ENCODE results near the gene REEP1.
A peak's percentile ranks its signal among the peaks of the same experiment; 100 is the strongest.

Gene REEP1

DNA sequence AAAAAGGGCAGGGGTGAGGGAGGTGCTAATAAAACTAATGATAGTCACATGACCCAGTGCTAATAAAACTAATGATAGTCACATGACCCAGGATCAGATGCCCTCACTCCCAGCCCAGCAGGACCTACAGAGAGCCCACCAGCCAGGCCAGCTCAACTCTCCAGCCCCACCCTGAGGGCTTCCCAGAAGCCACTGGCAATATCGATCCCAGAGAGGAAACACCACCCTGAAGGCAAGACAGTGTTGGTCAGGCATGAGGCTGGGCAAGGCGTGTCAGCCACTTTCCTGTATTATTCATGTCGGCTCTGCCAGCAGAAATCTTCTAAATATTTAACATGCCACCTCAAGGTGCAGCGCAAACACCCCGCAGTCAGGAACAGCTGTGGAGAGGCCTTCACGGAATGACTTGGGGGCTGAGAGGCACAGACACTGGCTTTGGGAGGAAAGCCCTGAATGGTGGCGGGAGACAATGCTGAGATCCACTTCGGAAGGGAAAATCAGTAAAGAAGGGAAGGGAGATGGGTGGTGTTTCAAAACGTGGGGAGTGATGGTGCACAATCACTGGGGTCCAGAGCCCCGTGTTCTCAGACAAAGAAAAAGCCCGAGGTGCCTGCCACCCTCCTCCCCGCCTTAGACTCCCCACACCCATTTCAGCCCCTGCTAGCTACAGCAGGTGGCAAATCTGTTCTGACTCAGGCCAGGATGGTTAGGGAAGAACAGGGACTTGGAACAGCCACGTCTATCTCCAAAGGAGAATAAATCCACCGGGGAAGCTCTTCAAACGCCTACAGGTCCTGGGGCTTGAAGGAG lies 1.4 kb downstream of the REEP1 start:
- no peaks in the 10 kb centered on the region for H3K9me3 ChIP-seq (ENCODE audit: severe bottlenecking)
- TF ChIP-seq, protein P1, sequence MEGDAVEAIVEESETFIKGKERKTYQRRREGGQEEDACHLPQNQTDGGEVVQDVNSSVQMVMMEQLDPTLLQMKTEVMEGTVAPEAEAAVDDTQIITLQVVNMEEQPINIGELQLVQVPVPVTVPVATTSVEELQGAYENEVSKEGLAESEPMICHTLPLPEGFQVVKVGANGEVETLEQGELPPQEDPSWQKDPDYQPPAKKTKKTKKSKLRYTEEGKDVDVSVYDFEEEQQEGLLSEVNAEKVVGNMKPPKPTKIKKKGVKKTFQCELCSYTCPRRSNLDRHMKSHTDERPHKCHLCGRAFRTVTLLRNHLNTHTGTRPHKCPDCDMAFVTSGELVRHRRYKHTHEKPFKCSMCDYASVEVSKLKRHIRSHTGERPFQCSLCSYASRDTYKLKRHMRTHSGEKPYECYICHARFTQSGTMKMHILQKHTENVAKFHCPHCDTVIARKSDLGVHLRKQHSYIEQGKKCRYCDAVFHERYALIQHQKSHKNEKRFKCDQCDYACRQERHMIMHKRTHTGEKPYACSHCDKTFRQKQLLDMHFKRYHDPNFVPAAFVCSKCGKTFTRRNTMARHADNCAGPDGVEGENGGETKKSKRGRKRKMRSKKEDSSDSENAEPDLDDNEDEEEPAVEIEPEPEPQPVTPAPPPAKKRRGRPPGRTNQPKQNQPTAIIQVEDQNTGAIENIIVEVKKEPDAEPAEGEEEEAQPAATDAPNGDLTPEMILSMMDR (IDR thresholded peaks at IDR 0.05; ENCODE audit: low read depth, low read length), result 0 out of 2 replicates have a peak, but pooled peaks have one; percentile 20
- H3K4me3 ChIP-seq (ENCODE audit: low read depth, low read length), result peak overlapping the region; percentile 76
- no peaks in the 10 kb centered on the region for H3K36me3 ChIP-seq
- no peak overlapping the region for H3K27ac ChIP-seq
- no peaks in the 10 kb centered on the region for H3K27me3 ChIP-seq (ENCODE audit: insufficient read depth, low read depth, severe bottlenecking)
- DNase-seq, result peak; percentile 17

DNA sequence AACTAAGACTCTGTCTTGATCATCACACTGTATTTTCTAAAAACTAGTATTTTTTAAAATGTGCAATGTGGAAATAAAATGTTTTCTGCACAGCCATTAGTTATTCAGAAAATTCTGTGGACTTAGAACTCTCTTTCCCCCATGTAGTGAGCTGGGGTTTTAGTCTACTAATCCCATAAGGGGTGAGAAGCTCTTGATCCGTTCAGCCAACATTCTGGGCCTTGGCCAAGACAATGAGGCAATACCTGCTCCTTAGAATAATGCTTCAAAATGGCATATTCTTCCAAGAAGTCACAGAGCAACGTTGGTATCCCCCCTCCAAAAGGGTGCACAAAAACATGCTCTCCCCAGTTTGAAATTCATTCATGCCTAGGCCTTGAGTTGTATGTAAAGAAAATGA lies 4.0 kb downstream of the REEP1 start:
- H3K4me3 ChIP-seq (ENCODE audit: low read depth, low read length), result no peak overlapping the region
- peaks cover 2% of the 10 kb centered on the region; the same call in 1 of the 2 replicates for H3K36me3 ChIP-seq
- H3K9me3 ChIP-seq (ENCODE audit: severe bottlenecking), result peaks cover 6% of the 10 kb centered on the region
- H3K27me3 ChIP-seq (ENCODE audit: insufficient read depth, low read depth, severe bottlenecking), result no peaks in the 10 kb centered on the region
- TF ChIP-seq, protein P1 (IDR thresholded peaks at IDR 0.05; ENCODE audit: low read depth, low read length), result no peak
- DNase-seq, result peak; percentile 40
- H3K27ac ChIP-seq, result no peak overlapping the region

DNA sequence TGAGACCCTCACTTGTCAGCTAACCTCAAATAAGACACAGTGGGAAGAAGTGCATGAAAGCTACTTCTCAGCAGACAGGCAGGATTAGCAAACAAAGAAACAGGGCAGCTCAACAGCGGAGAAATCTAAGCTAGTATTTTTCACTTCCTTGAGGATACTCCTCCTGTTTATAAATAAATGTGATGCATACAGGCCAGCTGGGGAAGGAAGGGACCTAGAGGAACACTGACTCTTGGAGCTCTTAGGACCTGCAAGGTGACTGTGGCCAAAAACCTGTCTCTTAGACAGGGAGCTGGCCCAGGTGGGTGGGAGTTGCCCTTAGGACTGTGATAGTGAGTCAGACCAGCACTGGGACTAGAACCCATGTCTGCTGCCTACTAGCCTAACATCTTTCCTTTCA lies 4.8 kb downstream of the REEP1 start:
- TF ChIP-seq, protein P1 (IDR thresholded peaks at IDR 0.05; ENCODE audit: low read depth, low read length), result no peak
- Histone ChIP-seq H3K27ac (peak overlapping the region; percentile 45), H3K4me3 (ENCODE audit: low read depth, low read length) (no peak overlapping the region), H3K9me3 (ENCODE audit: severe bottlenecking) (peaks cover 6% of the 10 kb centered on the region), H3K36me3 (peaks cover 2% of the 10 kb centered on the region; the same call in 1 of the 2 replicates), H3K27me3 (ENCODE audit: insufficient read depth, low read depth, severe bottlenecking) (no peaks in the 10 kb centered on the region)
- DNase-seq, result no peak

DNA sequence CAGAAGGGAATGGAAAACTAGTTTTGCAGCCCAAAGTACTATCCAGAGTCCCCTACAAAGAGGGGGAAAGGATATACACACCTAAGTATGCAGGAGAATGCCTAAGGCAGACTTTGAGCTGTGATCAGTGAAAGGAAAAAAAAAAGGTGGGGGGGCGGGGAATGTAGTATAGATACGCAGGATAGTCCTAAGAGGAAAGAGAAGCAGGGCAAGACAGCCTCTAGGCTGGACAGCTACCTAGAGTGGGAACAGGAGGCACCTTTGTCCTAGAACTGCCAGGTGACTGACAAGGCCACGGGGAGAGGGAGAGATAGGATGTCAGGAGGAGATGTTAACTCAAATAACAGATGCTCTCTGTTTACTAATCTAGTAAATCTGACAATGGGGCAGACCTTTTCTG lies 6.0 kb downstream of the REEP1 start:
- TF ChIP-seq, protein P1 (IDR thresholded peaks at IDR 0.05; ENCODE audit: low read depth, low read length), result no peak
- H3K27ac ChIP-seq, result no peak overlapping the region
- H3K36me3 ChIP-seq, result peaks cover 2% of the 10 kb centered on the region; the same call in 1 of the 2 replicates
- no peak for DNase-seq
- H3K4me3 ChIP-seq (ENCODE audit: low read depth, low read length), result no peak overlapping the region
- peaks cover 6% of the 10 kb centered on the region for H3K9me3 ChIP-seq (ENCODE audit: severe bottlenecking)
- H3K27me3 ChIP-seq (ENCODE audit: insufficient read depth, low read depth, severe bottlenecking), result no peaks in the 10 kb centered on the region

DNA sequence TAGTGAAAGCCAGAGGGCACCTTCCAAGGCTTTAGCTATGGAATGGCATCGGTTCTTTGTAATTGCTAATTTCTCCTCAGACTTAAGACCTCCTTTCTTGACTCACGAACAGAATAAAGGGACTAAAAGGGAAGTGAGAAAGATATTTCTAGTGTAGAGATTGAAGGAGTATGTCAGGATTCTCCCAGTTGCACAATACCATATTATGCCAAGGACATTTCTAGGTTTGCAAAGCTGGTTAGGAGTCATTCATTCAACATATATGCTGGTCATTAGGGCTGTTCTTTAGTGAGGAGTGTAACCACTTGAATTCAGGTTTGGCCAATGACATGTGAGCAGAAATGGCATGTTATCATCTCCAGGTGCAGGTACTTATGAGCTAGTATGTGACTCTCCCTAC lies 7.4 kb downstream of the REEP1 start:
- H3K27me3 ChIP-seq (ENCODE audit: insufficient read depth, low read depth, severe bottlenecking), result no peaks in the 10 kb centered on the region
- TF ChIP-seq, protein P1 (IDR thresholded peaks at IDR 0.05; ENCODE audit: low read depth, low read length), result no peak

More for the DNA sequence above, 7.4 kb downstream of the REEP1 start:
- Histone ChIP-seq H3K27ac (no peak overlapping the region), H3K4me3 (ENCODE audit: low read depth, low read length) (no peak overlapping the region), H3K36me3 (peaks cover 2% of the 10 kb centered on the region; the same call in 1 of the 2 replicates), H3K9me3 (ENCODE audit: severe bottlenecking) (peaks cover 6% of the 10 kb centered on the region)
- no peak for DNase-seq

All from WERI-Rb-1 (cell line).